ENCODE results near the gene MARCHF10.

MARCHF10 gene

GRCh38 chr17:62676231-62676943 is 131.7 kb downstream of the MARCHF10 start:
- Mint-ChIP-seq H3K27me3 (ENCODE audit: low read depth) (no peaks in the 10 kb centered on the region), H3K27ac (peak overlapping the region in 1 of 3 experiments; percentile 71), H3K9me3 (no peaks in the 10 kb centered on the region), H3K36me3 (ENCODE audit: low read depth) (peaks cover 35% of the 10 kb centered on the region), H3K4me1 (peaks cover 5% of the 10 kb centered on the region), H3K4me3 (no peak overlapping the region)
- TF ChIP-seq CTCF (IDR thresholded peaks at IDR 0.05; ENCODE audit: unreplicated experiment in 3 of 3): no peak

- Mint-ChIP-seq H3K36me3 (ENCODE audit: low read depth) (peaks cover 39% of the 10 kb centered on the region), H3K9me3 (no peaks in the 10 kb centered on the region), H3K4me1 (peaks cover 5% of the 10 kb centered on the region), H3K27ac (peak overlapping the region in 1 of 3 experiments; percentile 37), H3K4me3 (no peak overlapping the region), H3K27me3 (ENCODE audit: low read depth) (no peaks in the 10 kb centered on the region)
- TF ChIP-seq CTCF (IDR thresholded peaks at IDR 0.05; ENCODE audit: unreplicated experiment in 3 of 3): no peak
Observed at GRCh38 chr17:62675701-62676100, 132.4 kb downstream of the MARCHF10 start.

GRCh38 chr17:62675260-62675659 is 132.9 kb downstream of the MARCHF10 start:
- no peak for TF ChIP-seq CTCF (IDR thresholded peaks at IDR 0.05; ENCODE audit: unreplicated experiment in 3 of 3)
- Mint-ChIP-seq H3K36me3 (ENCODE audit: low read depth) (peaks cover 38% of the 10 kb centered on the region), H3K4me1 (peaks cover 5% of the 10 kb centered on the region), H3K27ac (peak overlapping the region in 1 of 3 experiments; percentile 37), H3K27me3 (ENCODE audit: low read depth) (no peaks in the 10 kb centered on the region), H3K9me3 (no peaks in the 10 kb centered on the region), H3K4me3 (no peak overlapping the region)

GRCh38 chr17:62674841-62675240 is 133.3 kb downstream of the MARCHF10 start:
- Mint-ChIP-seq H3K4me1 (peaks cover 5% of the 10 kb centered on the region), H3K27ac (peak overlapping the region in 1 of 3 experiments; percentile 37), H3K36me3 (ENCODE audit: low read depth) (peaks cover 38% of the 10 kb centered on the region), H3K9me3 (no peaks in the 10 kb centered on the region), H3K27me3 (ENCODE audit: low read depth) (no peaks in the 10 kb centered on the region), H3K4me3 (no peak overlapping the region)
- no peak for TF ChIP-seq CTCF (IDR thresholded peaks at IDR 0.05; ENCODE audit: unreplicated experiment in 3 of 3)

- no peak overlapping the region for H3K4me3 Mint-ChIP-seq
- peaks cover 37% of the 10 kb centered on the region for H3K36me3 Mint-ChIP-seq (ENCODE audit: low read depth)
- no peak for TF ChIP-seq CTCF (IDR thresholded peaks at IDR 0.05; ENCODE audit: unreplicated experiment in 3 of 3)
- no peaks in the 10 kb centered on the region for H3K27me3 Mint-ChIP-seq (ENCODE audit: low read depth)
- no peaks in the 10 kb centered on the region for H3K9me3 Mint-ChIP-seq
- H3K27ac Mint-ChIP-seq: no peak overlapping the region
- H3K4me1 Mint-ChIP-seq: peaks cover 5% of the 10 kb centered on the region
Observed at GRCh38 chr17:62674363-62674739, 133.8 kb downstream of the MARCHF10 start.

All from nephron (organoid).